Activated CD4-positive, alpha-beta memory T cell treated with anti-CD3 and anti-CD28 coated beads, Interleukin-2, amount 10 ng/mL, durations not matched to agents 7 days and 5 days (primary cell): ENCODE results near the gene CHST3. TPM values are rescaled to one million over a fixed set of nuclear protein-coding genes. Genes with fewer than 3 reads are reported as not detected.
"Not testable (repeated sequence)": the region's sequence is repeated elsewhere in the genome, so short reads cannot be mapped to it uniquely, and the experiment has no call there.

Experiments
- CTCF ChIA-PET: fragments of 350-600 bp; sonication (Branson Sonifier 250); formaldehyde crosslinking; loops from one replicate; lab custom pipeline; 2021; ENCODE audit warnings: antibody characterized with exemption, inconsistent platforms; lab: Charles Lee
- POLR2A ChIA-PET: fragments of 350-600 bp; sonication (Branson Sonifier 250); formaldehyde crosslinking; loops from one replicate; lab custom pipeline; 2021; ENCODE audit warnings: antibody characterized with exemption; lab: Charles Lee
- DNase-seq: peaks from one replicate; pipeline ENCODE4 v3.0.0-alpha.2; 2020
- H3K27ac Mint-ChIP-seq: one replicate; pipeline ENCODE4 v1.8.0; 2021; ENCODE audit warnings: mild to moderate bottlenecking, mixed read lengths
- H3K27me3 Mint-ChIP-seq: one replicate; pipeline ENCODE4 v1.8.0; 2021; ENCODE audit warnings: mixed read lengths
- H3K36me3 Mint-ChIP-seq: one replicate; pipeline ENCODE4 v1.8.0; 2021; ENCODE audit warnings: low read depth, mixed read lengths
- H3K4me1 Mint-ChIP-seq: one replicate; pipeline ENCODE4 v1.8.0; 2021; ENCODE audit warnings: mixed read lengths
- H3K4me3 Mint-ChIP-seq: one replicate; pipeline ENCODE4 v1.8.0; 2021; ENCODE audit warnings: mild to moderate bottlenecking, mixed read lengths
- H3K9me3 Mint-ChIP-seq: one replicate; pipeline ENCODE4 v1.8.0; 2021; ENCODE audit warnings: mixed read lengths
- total RNA-seq, 2 experiments: library from RNA; stranded (reverse); gene quantifications; one replicate each; pipeline ENCODE4 v1.2.3, GENCODE V29; 2021

Gene CHST3
- total RNA-seq, 2 experiments from 2014 or later: 0.03 to 0.05 TPM

DNA sequence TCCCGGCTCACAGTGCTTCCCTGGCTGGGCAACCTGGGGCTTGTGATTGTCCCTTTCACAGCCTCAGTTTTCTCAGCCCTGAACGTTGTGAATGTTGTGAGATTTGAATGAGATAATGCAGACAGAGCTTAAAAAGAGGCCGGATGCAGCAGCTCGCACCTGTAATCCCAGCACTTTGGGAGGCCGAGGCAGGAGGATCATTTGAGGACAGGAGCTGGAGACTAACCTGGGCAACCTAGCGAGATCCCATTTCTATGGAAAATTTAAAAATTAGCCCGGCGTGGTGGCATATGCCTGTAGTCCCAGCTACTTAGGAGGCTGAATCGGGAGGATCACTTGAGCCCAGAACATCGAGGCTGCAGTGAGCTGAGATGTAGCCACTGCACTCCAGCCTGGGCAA lies 67.5 kb downstream of the CHST3 start:
- Mint-ChIP-seq H3K4me1 (no peaks in the 10 kb centered on the region), H3K36me3 (no peaks in the 10 kb centered on the region), H3K9me3 (no peaks in the 10 kb centered on the region), H3K4me3 (no peak overlapping the region), H3K27ac (no peak overlapping the region), H3K27me3 (peaks cover 24% of the 10 kb centered on the region)
- POLR2A ChIA-PET: no interaction called here
- CTCF ChIA-PET: interaction anchor here (0.7 to 3.4 kb wide), 3 partner anchors 17 to 135 kb away, joined by 3 to 10 read pairs (median 3); no protein-coding TSS in a partner anchor
- no peak for DNase-seq

DNA sequence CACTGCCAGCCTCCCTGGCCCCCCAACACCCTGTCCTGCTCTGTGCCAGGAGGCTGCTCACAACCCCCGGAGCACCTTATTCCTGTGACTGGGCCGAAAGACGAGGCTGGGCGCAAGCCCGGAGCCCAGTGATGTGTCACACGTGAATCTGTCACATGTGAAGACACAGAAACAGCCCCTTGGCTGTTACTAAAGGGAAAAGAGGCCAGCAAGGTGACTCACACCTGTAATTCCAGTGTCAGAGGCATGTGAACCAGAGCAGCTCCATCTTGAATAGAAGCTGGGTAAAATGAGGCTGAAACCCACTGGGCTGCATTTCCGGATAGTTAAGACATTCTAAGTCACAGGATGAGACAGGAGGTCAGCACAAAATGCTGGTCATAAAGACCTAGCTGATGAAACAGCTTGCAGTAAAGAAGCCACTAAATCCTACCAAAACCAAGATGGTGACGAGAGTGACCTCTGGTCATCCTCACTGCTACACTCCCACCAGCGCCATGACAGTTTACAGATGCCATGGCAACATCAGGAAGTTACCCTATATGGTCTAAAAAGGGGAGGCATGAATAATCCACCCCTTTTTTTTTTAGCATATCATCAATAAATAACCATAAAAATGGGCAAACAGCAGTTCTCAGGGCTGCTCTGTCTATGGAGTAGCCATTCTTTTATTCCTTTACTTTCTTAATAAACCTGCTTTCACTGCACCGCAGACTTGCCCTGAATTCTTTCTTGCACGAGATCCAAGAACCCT lies 68.4 kb downstream of the CHST3 start:
- CTCF ChIA-PET: interaction anchor here (0.7 to 3.4 kb wide), 4 partner anchors 16 to 136 kb away, joined by 3 to 10 read pairs (median 6); no protein-coding TSS in a partner anchor
- H3K27ac Mint-ChIP-seq, H3K36me3 Mint-ChIP-seq, H3K9me3 Mint-ChIP-seq, POLR2A ChIA-PET, H3K4me1 Mint-ChIP-seq, H3K4me3 Mint-ChIP-seq, DNase-seq: not testable (repeated sequence)
- peaks cover 18% of the 10 kb centered on the region for H3K27me3 Mint-ChIP-seq

DNA sequence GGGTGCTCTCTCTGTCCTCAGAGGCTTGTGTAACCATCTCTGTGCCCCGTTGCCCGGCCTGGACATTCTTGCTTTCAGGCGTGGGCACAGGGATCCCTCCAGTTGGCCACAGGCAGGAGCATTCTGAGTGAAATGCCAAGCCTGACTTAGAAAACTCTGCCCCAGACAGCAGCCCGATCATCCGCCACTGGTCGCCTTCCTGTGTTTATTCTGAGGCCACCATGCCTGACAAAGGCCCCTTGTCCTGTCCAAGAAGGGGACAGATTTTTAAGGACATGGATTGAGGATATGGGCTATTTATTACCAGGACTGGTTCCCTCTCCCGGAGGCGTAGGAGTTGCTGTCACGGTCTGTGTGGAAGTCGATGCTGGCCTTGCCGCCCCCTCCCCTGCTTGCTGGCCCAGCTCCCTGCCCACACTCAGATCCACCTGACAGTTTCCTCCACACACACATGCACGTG lies 69.9 kb downstream of the CHST3 start:
- H3K36me3 Mint-ChIP-seq: no peaks in the 10 kb centered on the region
- peaks cover 15% of the 10 kb centered on the region for H3K27me3 Mint-ChIP-seq
- no peak overlapping the region for H3K4me3 Mint-ChIP-seq
- no peak overlapping the region for H3K27ac Mint-ChIP-seq
- DNase-seq: no peak
- CTCF ChIA-PET: interaction anchor here (1.3 kb wide), 1 partner anchor 15 kb away, joined by 9 read pairs; no protein-coding TSS in a partner anchor
- no peaks in the 10 kb centered on the region for H3K4me1 Mint-ChIP-seq
- POLR2A ChIA-PET: no interaction called here
- no peaks in the 10 kb centered on the region for H3K9me3 Mint-ChIP-seq

GRCh38 chr10:72034761-72035160 lies 70.6 kb downstream of the CHST3 start:
- no peaks in the 10 kb centered on the region for H3K9me3 Mint-ChIP-seq
- no peaks in the 10 kb centered on the region for H3K36me3 Mint-ChIP-seq
- H3K27me3 Mint-ChIP-seq: peaks cover 11% of the 10 kb centered on the region
- H3K4me1 Mint-ChIP-seq: no peaks in the 10 kb centered on the region
- CTCF ChIA-PET: interaction anchor here (1.9 kb wide), 1 partner anchor 14 kb away, joined by 5 read pairs; no protein-coding TSS in a partner anchor
- no peak overlapping the region for H3K4me3 Mint-ChIP-seq
- DNase-seq: no peak
- no peak overlapping the region for H3K27ac Mint-ChIP-seq
- POLR2A ChIA-PET: no interaction called here

DNA sequence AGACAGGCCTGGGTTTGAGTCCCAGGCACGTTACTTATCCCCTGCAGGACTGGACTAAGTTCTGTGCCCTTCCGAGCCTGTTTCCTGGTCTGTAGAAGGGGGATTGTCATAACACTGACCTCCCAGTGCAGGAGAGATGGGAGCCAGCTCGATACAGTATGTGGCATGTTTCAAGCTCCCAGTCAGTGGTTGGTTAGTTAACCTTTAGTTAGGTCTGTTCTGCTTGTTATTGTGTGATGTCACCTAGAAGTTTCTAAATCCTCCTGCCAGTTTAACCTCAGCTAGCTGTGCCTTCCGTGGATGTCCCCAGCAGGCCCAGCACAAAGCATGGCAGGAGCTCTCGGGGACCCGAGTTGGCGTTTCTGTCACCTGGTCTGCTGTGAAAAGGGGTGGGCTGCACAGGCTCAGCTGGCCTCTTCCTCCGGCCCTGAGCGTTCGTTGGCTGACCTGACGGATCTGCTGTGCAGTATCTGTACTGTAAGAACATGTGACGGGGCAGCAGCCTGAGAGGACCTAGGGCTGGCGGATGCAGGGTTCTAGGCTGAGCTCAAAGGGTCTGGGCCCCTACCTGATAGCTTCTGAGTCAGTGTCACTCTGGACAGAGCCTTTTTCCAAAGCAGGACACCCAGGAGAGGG lies 71.2 kb downstream of the CHST3 start:
- DNase-seq: no peak
- Mint-ChIP-seq H3K36me3 (no peaks in the 10 kb centered on the region), H3K27me3 (peaks cover 10% of the 10 kb centered on the region), H3K4me3 (no peak overlapping the region), H3K27ac (no peak overlapping the region), H3K9me3 (no peaks in the 10 kb centered on the region), H3K4me1 (no peaks in the 10 kb centered on the region)
- POLR2A ChIA-PET: no interaction called here
- CTCF ChIA-PET: interaction anchor here (1.9 kb wide), 1 partner anchor 13 kb away, joined by 5 read pairs; no protein-coding TSS in a partner anchor

GRCh38 chr10:72037266-72037665 lies 73.1 kb downstream of the CHST3 start:
- ChIA-PET POLR2A (no interaction called here), CTCF (interaction anchor here (3.8 kb wide), 1 partner anchor 11 kb away, joined by 25 read pairs; no protein-coding TSS in a partner anchor)

DNA sequence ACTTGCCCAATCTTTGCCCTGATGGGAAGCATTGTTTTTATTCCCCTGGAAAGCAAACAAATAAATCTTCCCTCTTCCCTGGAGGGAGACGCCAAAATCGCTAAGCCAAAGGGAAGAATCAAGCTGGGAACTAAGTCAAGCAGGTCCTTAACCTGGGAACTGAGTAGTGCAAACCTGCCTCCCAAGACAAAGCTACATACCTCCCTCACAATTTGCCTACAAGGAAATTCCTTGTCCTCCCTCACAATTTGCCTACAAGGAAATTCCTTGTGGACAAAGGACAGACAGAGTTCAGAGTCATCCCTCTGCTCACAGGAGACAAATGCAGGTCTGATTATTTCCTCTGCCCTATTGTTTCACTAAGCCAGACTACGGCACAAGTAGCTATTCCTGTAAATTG lies 73.6 kb downstream of the CHST3 start:
- Mint-ChIP-seq H3K4me1 (no peaks in the 10 kb centered on the region), H3K9me3 (no peaks in the 10 kb centered on the region), H3K4me3 (no peak overlapping the region), H3K27ac (no peak overlapping the region), H3K36me3 (no peaks in the 10 kb centered on the region), H3K27me3 (peaks cover 4% of the 10 kb centered on the region)
- POLR2A ChIA-PET: no interaction called here
- DNase-seq: no peak
- CTCF ChIA-PET: interaction anchor here (3.8 kb wide), 1 partner anchor 10 kb away, joined by 25 read pairs; no protein-coding TSS in a partner anchor

More at GRCh38 chr10:72037266-72037665, 73.1 kb downstream of the CHST3 start:
- Mint-ChIP-seq H3K27me3 (peaks cover 5% of the 10 kb centered on the region), H3K4me1 (no peaks in the 10 kb centered on the region), H3K4me3 (no peak overlapping the region), H3K27ac (no peak overlapping the region), H3K36me3 (no peaks in the 10 kb centered on the region), H3K9me3 (no peaks in the 10 kb centered on the region)
- no peak for DNase-seq

DNA sequence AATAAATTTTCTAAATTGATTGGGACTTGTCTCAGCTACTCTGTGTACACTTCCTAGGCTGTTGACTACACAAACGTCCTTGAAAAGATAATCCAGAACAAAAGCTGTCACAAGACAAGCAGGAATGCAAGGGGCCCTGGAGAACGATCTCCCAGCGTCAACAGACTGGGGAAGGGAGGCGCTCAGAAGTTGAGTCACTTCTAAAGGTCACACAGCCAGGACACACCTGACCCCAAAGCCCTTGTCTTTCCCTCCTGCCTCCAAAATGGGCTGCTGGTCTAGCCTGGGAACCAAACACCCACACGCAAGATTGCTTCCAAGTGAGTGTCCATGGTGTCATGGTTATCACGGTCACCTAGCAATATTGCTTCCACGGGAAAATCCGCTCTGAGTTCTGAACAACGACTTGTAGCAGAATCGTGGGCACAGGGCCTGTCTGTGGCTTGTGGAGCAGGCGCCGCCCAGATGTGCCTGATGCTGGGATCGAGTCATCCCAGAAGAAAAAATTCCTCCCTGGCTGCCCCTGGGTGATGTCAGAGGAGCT lies 74.3 kb downstream of the CHST3 start:
- no peaks in the 10 kb centered on the region for H3K36me3 Mint-ChIP-seq
- H3K4me1 Mint-ChIP-seq: no peaks in the 10 kb centered on the region
- peaks cover 1% of the 10 kb centered on the region for H3K27me3 Mint-ChIP-seq
- no peak overlapping the region for H3K27ac Mint-ChIP-seq
- H3K4me3 Mint-ChIP-seq: no peak overlapping the region
- H3K9me3 Mint-ChIP-seq: no peaks in the 10 kb centered on the region
- ChIA-PET CTCF (interaction anchor here (1.2 to 3.8 kb wide), 2 partner anchors 9 to 300 kb away, joined by 4 to 25 read pairs; no protein-coding TSS in a partner anchor), POLR2A (no interaction called here)
- no peak for DNase-seq

- CTCF ChIA-PET: interaction anchor here (1.2 to 3.8 kb wide), 2 partner anchors 8 to 299 kb away, joined by 4 to 25 read pairs; no protein-coding TSS in a partner anchor
- H3K9me3 Mint-ChIP-seq: no peaks in the 10 kb centered on the region
Measured at GRCh38 chr10:72039377-72039776, 75.2 kb downstream of the CHST3 start.

GRCh38 chr10:72041491-72041890 lies 77.3 kb downstream of the CHST3 start:
- H3K27me3 Mint-ChIP-seq: no peaks in the 10 kb centered on the region
- no peak overlapping the region for H3K4me3 Mint-ChIP-seq
- DNase-seq: no peak
- no peak overlapping the region for H3K27ac Mint-ChIP-seq
- ChIA-PET POLR2A (no interaction called here), CTCF (interaction anchor here (0.6 kb wide), 1 partner anchor 62 kb away, joined by 3 read pairs; no protein-coding TSS in a partner anchor)
- no peaks in the 10 kb centered on the region for H3K9me3 Mint-ChIP-seq
- H3K4me1 Mint-ChIP-seq: peaks cover 3% of the 10 kb centered on the region
- H3K36me3 Mint-ChIP-seq: no peaks in the 10 kb centered on the region

More at GRCh38 chr10:72039377-72039776, 75.2 kb downstream of the CHST3 start:
- POLR2A ChIA-PET: no interaction called here
- no peak overlapping the region for H3K4me3 Mint-ChIP-seq
- no peaks in the 10 kb centered on the region for H3K4me1 Mint-ChIP-seq
- H3K36me3 Mint-ChIP-seq: no peaks in the 10 kb centered on the region
- H3K27me3 Mint-ChIP-seq: no peaks in the 10 kb centered on the region
- DNase-seq: no peak
- no peak overlapping the region for H3K27ac Mint-ChIP-seq

DNA sequence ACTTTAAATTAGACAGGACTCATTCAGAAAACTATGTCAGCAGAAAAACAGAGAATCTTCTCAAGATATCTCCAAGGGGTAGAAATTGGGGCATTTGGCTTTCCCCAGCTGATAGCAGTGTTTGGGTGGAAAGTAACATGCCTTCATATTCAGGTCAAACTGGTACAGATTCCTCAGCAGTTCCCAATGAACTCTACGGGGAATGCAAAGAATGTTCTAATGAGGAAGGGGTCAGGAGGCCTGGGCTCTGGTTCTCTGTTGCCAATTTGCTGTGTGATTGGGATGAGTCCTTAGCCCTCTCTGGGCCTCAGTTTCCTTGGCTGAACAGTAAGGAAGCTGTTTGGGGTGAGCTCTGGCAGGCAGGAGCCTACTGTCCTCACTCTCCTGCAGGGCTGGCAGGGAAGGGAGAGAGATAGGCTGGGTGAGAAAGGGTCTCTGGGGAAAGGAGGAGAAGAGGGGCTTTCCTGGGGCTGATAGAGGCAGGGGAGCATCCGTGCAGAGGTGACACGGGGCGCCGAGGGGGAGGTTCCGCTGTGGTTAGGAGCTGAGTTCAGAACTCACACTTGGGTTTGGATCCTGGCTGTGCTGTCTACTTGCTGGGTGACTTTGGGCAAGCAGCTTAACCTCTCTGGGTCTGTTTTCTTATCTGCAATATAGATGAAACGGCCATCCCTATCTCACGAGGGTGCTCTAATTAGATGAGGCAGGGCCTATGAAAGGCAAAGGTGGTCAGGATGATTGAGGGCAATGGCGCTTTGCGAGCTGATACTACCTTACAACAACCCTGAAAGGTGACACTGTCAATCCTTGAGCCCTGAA lies 79.0 kb downstream of the CHST3 start:
- Mint-ChIP-seq H3K9me3 (no peaks in the 10 kb centered on the region), H3K4me3 (no peak overlapping the region), H3K27me3 (no peaks in the 10 kb centered on the region), H3K27ac (no peak overlapping the region), H3K4me1 (peaks cover 3% of the 10 kb centered on the region), H3K36me3 (no peaks in the 10 kb centered on the region)
- POLR2A ChIA-PET: no interaction called here
- no peak for DNase-seq
- CTCF ChIA-PET: interaction anchor here (0.5 to 1.0 kb wide), 5 partner anchors 29 to 881 kb away, joined by 3 read pairs; no protein-coding TSS in a partner anchor

DNA sequence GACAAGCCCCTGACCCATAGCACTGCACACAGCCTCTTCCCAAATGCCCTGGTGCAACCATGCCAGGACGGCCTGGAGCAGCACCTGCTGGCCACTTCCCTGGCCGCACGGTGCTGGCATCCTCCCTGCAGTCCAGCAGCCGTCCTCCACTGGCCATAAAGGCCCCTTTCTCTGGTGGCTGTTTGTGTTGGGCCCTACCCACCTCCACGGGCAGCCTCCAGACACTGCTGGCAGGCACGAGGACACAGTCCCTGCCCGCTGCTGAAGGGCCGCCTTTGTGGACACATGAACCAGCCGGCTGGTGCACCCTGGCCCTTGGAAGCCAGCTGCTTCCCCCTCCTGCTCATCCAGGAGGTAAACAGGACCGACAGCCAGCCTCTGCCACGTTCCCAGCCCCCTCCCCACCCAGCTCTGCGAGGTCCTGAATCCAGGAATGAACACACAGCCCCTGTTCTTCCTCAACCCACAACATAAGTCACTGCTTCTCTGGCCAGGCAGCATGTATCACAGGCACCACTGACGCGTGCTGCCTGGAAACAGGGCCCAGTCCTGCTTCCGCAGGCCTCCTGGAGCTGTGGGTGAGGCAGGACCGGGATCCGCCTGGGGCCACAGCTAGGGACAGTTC lies 80.3 kb downstream of the CHST3 start:
- Mint-ChIP-seq H3K27me3 (no peaks in the 10 kb centered on the region), H3K27ac (no peak overlapping the region), H3K9me3 (no peaks in the 10 kb centered on the region), H3K4me1 (peaks cover 8% of the 10 kb centered on the region), H3K36me3 (no peaks in the 10 kb centered on the region), H3K4me3 (no peak overlapping the region)
- ChIA-PET POLR2A (interaction anchor here (1.3 kb wide), 1 partner anchor 22 kb away, joined by 3 read pairs; no protein-coding TSS in a partner anchor), CTCF (no interaction called here)
- no peak for DNase-seq
